GM12874 (cell line): ENCODE data around the gene TMEM178B.

Experiments used
- TF ChIP-seq, protein P1 (sequence below): IDR thresholded peaks from 2 replicates; pipeline ENCODE4 v1.5.1; 2011; ENCODE audit warnings: low read depth, mild to moderate bottlenecking, control low read depth, low read length, moderate library complexity; ENCODE audit not compliant: insufficient read depth

Gene TMEM178B

DNA sequence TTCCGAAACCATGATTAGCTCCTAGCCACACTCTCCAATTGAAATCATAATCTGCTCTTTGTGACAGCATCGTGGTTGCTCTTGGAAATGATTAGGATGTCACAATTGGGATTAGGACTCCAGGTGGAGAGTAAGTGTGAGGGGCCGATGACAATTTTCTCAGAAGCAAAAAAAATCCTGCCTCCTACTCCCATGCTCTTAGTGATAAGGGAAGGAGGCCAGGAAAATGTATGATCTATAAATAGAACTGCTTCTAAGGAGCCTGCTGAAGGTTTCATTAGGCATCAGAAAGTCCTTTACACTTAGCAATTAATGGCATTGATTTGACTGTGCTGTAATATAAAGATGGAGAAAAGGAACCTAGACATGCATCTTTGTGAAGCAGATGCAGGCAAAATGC lies 251.0 kb downstream of the TMEM178B start:
- TF ChIP-seq, protein P1, sequence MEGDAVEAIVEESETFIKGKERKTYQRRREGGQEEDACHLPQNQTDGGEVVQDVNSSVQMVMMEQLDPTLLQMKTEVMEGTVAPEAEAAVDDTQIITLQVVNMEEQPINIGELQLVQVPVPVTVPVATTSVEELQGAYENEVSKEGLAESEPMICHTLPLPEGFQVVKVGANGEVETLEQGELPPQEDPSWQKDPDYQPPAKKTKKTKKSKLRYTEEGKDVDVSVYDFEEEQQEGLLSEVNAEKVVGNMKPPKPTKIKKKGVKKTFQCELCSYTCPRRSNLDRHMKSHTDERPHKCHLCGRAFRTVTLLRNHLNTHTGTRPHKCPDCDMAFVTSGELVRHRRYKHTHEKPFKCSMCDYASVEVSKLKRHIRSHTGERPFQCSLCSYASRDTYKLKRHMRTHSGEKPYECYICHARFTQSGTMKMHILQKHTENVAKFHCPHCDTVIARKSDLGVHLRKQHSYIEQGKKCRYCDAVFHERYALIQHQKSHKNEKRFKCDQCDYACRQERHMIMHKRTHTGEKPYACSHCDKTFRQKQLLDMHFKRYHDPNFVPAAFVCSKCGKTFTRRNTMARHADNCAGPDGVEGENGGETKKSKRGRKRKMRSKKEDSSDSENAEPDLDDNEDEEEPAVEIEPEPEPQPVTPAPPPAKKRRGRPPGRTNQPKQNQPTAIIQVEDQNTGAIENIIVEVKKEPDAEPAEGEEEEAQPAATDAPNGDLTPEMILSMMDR: no peak

DNA sequence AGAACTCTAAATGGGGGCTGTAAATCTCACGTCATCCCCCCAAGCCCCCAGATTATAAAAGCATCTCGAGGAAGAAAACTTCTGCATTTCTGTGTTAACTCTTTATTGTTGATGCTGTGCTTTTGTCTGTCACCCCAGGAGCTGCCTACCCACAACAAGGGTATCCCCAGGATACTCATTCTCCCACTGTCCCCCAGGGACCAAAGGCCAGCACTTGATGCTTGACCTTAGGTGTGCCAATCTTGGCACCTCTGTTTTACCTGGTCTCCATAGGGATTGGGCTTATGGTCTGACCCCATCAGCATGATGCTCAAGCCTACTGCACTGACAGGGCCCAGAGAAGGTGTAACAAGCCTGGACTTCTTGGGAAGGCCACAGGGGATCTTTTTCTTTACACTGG lies 251.4 kb downstream of the TMEM178B start:
- TF ChIP-seq, protein P1: no peak

DNA sequence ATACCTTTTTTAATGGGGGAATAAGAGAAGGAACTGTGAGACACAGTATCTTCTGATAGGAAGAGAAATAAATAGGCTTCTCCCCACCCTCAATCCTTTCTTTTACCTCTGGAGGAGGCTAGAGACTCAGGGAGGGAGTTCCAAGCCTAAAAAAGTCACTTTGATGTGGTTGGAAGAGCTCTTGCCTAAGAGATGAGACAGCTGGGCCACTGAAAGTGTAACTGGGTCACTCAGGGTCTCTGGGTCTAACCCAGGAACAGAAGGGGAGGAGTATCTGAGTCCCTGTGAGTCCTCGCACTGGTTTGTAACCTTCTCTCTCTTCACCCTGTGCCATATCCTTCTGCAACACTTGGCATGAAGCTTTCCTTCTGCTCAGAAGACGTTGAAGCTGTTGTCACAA lies 254.4 kb downstream of the TMEM178B start:
- TF ChIP-seq, protein P1: no peak

DNA sequence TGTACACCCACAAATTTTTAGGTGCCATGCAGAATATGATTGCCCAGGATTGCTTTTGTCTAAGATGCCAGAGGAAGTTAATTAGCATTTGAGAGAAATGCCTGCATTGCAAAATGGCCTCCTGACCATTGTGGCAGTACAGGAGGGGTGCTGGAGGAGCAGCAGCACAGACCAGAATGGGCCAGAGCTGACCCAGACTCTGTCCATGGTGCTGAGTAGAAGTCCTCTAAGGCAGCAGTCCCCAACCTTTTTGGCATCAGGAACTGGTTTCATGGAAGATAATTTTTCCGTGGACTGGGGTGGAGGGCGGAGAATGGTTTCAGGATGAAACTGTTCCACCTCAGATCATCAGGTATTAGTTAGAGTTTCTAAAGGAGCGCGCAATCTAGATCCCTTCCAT lies 259.6 kb downstream of the TMEM178B start:
- TF ChIP-seq, protein P1: no peak

DNA sequence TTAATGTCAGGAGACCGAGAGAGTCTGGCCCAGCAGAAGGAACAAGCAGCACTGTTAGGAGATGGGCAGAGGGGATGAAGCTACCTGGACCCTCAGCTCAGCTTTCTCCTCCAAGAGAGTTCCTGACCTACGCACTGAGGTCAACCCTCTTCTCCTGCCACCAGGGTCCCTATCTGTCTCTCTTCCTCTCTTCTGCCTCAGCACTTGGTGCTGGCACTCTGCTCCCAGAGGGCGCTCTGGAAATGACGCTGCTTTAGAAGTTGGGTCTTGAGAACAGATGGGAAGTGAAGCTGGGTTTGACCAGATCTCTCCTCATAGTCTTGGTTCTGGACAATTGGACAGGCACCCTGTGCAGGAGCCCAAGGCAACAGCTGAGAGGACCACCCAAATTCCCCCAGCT lies 261.3 kb downstream of the TMEM178B start:
- TF ChIP-seq, protein P1: no peak

DNA sequence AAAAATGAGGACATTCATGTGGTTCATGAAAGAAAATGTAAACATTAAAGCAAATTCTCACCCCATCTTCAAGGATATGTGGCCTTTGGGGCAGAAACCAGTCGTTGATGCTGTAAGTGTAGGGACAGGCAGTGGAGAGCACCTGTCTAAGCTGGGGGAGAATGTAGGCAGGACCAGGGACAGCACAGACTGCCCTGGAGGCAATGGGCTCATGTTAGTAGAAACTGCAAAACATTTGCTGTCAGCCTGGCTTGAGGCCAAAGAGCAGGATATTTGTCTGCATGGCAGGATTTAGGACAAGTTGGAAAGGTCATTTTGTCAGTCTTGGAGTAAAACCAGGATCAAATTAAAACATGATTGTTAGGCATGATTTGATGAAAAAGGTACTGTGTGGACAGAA lies 265.7 kb downstream of the TMEM178B start:
- TF ChIP-seq, protein P1: no peak

DNA sequence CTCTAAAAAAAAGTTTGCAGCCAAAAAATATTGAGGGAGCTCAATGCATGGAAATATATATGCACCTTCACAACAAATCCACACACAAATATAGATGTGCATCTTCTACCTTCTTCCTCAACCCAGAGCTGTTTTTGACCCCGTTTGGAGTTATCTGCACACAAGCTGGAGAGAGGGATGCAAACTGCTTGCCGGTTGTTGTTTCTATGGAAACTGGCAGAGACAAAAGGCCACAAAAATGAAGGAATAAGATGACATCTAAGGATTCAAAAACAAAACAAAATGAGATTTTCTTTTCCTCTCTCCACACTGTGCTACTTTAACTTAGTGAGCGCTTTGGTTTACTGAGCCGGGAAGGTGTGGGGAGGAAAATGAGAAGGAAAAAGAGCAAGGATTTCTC lies 267.1 kb downstream of the TMEM178B start:
- TF ChIP-seq, protein P1: no peak
